Liver (tissue), 2 donors: ENCODE measurements around the gene SYNPO2.

Experiments used
- TF ChIP-seq, protein P1 (sequence below): fragments of 150-350 bp; IDR thresholded peaks from 2 replicates; pipeline ENCODE4 v1.5.1; 2017; ENCODE audit warnings: improper control_type of control experiment, low read depth, low read length; ENCODE audit not compliant: missing input control
- TF ChIP-seq, protein P2 (sequence below): IDR thresholded peaks from 2 replicates; pipeline ENCODE4 v1.6.1; 2016; ENCODE audit warnings: antibody characterized with exemption
- donor health status: healthy.

GRCh38 chr4:119050527-119051090 lies 162.0 kb downstream of the SYNPO2 start:
- TF ChIP-seq, protein P1, sequence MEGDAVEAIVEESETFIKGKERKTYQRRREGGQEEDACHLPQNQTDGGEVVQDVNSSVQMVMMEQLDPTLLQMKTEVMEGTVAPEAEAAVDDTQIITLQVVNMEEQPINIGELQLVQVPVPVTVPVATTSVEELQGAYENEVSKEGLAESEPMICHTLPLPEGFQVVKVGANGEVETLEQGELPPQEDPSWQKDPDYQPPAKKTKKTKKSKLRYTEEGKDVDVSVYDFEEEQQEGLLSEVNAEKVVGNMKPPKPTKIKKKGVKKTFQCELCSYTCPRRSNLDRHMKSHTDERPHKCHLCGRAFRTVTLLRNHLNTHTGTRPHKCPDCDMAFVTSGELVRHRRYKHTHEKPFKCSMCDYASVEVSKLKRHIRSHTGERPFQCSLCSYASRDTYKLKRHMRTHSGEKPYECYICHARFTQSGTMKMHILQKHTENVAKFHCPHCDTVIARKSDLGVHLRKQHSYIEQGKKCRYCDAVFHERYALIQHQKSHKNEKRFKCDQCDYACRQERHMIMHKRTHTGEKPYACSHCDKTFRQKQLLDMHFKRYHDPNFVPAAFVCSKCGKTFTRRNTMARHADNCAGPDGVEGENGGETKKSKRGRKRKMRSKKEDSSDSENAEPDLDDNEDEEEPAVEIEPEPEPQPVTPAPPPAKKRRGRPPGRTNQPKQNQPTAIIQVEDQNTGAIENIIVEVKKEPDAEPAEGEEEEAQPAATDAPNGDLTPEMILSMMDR, result no peak
- TF ChIP-seq, protein P2, sequence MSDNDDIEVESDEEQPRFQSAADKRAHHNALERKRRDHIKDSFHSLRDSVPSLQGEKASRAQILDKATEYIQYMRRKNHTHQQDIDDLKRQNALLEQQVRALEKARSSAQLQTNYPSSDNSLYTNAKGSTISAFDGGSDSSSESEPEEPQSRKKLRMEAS, result no peak
